Loucy (cell line): ENCODE measurements around the gene RABGAP1.

ENCODE experiments used
- EZH2phosphoT487 ChIP-seq: fragments of 200-600 bp; IDR thresholded peaks from 2 replicates; pipeline ENCODE4 v1.6.1; 2018; ENCODE audit warnings: antibody characterized with exemption, mild to moderate bottlenecking, moderate library complexity, borderline replicate concordance
- TF ChIP-seq, protein P1 (sequence below): fragments of 200-600 bp; sonication (generic); conservative IDR thresholded peaks from 2 replicates; pipeline ENCODE4 v1.5.1; 2014; ENCODE audit warnings: mild to moderate bottlenecking, antibody characterized with exemption, low read length

DNA sequence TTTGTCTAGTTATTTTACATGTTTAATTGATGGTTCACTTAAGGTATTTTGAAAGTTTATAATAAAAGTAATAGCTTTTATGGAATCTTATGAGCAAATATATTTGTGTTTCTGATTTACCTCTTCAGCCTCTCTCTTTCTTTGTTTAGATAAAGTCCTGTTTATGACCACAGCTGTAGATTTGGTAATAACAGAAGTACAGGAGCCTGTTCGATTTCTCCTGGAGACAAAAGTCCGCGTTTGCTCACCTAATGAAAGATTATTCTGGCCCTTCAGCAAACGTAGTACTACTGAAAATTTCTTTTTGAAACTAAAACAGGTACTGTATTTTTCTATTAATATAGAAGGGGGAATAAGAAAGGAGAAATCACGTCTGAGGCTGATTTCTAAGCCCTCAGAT lies 57.6 kb downstream of the RABGAP1 start:
- TF ChIP-seq, protein P1, sequence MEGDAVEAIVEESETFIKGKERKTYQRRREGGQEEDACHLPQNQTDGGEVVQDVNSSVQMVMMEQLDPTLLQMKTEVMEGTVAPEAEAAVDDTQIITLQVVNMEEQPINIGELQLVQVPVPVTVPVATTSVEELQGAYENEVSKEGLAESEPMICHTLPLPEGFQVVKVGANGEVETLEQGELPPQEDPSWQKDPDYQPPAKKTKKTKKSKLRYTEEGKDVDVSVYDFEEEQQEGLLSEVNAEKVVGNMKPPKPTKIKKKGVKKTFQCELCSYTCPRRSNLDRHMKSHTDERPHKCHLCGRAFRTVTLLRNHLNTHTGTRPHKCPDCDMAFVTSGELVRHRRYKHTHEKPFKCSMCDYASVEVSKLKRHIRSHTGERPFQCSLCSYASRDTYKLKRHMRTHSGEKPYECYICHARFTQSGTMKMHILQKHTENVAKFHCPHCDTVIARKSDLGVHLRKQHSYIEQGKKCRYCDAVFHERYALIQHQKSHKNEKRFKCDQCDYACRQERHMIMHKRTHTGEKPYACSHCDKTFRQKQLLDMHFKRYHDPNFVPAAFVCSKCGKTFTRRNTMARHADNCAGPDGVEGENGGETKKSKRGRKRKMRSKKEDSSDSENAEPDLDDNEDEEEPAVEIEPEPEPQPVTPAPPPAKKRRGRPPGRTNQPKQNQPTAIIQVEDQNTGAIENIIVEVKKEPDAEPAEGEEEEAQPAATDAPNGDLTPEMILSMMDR, result no peak
- TF ChIP-seq EZH2phosphoT487, result no peak
